H1 (cell line): ENCODE results near the gene ABI3. TPM values are rescaled to one million over a fixed set of nuclear protein-coding genes. Genes with fewer than 3 reads are reported as not detected.

Experiments
- CTCF ChIA-PET: fragments of 300-600 bp; sonication (Branson Sonifier 250); formaldehyde crosslinking; loops from one replicate; lab custom pipeline; 2021; ENCODE audit not compliant: partially characterized antibody; lab: Charles Lee
- POLR2A ChIA-PET: fragments of 300-600 bp; sonication (Branson Sonifier 250); formaldehyde crosslinking; loops from one replicate; lab custom pipeline; 2021; ENCODE audit warnings: inconsistent platforms; ENCODE audit not compliant: partially characterized antibody; lab: Charles Lee
- DNase-seq, 2 experiments: peaks; one replicate each; pipeline versions ENCODE4 v3.0.0 to v3.0.0-alpha.2; 2010 to 2022; ENCODE audit warnings: low spot score in 2 of 2, low read depth in 1 of 2, mixed read lengths in 1 of 2
- FAIRE-seq: peaks from 2 replicates; lab custom pipeline; 2011; peaks lifted over from hg19 to GRCh38; lab: Jason Lieb, UNC
- H2AFZ ChIP-seq: 2 replicates; pipeline ENCODE4 v1.8.1; 2012; ENCODE audit warnings: low read length, inconsistent platforms
- H2AK5ac ChIP-seq: 2 replicates; pipeline ENCODE4 v1.6.1; 2013; ENCODE audit warnings: low read depth, low read length
- H2BK120ac ChIP-seq: replicated peaks from 2 replicates; pipeline ENCODE3; 2013; ENCODE audit warnings: low read depth, low read length, inconsistent platforms
- H2BK12ac ChIP-seq: 2 replicates; pipeline ENCODE4 v1.6.1; 2013; ENCODE audit warnings: low read depth, low read length
- H2BK15ac ChIP-seq: 2 replicates; pipeline ENCODE4 v1.6.1; 2013; ENCODE audit warnings: low read length
- H2BK20ac ChIP-seq: 2 replicates; pipeline ENCODE4 v1.6.1; 2013; ENCODE audit warnings: low read length
- H2BK5ac ChIP-seq: 2 replicates; pipeline ENCODE4 v1.6.1; 2013; ENCODE audit warnings: low read depth, low read length
- H3K14ac ChIP-seq: 2 replicates; pipeline ENCODE4 v1.6.1; 2013; ENCODE audit warnings: inconsistent platforms; ENCODE audit not compliant: insufficient read length
- H3K18ac ChIP-seq: 2 replicates; pipeline ENCODE4 v1.6.1; 2013; ENCODE audit warnings: low read length; ENCODE audit errors: extremely low read depth
- H3K23ac ChIP-seq: 2 replicates; pipeline ENCODE4 v1.6.1; 2013; ENCODE audit warnings: inconsistent platforms; ENCODE audit not compliant: insufficient read length
- H3K23me2 ChIP-seq: 2 replicates; pipeline ENCODE4 v1.6.1; 2013; ENCODE audit warnings: low read depth, low read length
- H3K27ac ChIP-seq: 2 replicates; pipeline ENCODE4 v1.6.1; 2011; ENCODE audit warnings: low read depth, low read length, inconsistent platforms
- H3K27me3 ChIP-seq, 4 experiments: replicated peaks in 1 of 4; 1 replicate in 1 of 4; 2 replicates in 3 of 4; pipeline versions ENCODE4 v1.6.1 to v1.8.1; 2011 to 2013; ENCODE audit warnings: low read length in 3 of 4, mild to moderate bottlenecking in 3 of 4, inconsistent platforms in 2 of 4, mixed read lengths in 2 of 4, moderate library complexity in 1 of 4; ENCODE audit not compliant: control insufficient read depth in 3 of 4, insufficient read depth in 3 of 4; ENCODE audit errors: extremely low read depth in 1 of 4
- H3K36me3 ChIP-seq, 4 experiments: 2 replicates each; pipeline versions ENCODE4 v1.6.1 to v1.8.1; 2011 to 2013; ENCODE audit warnings: mild to moderate bottlenecking in 4 of 4, low read length in 3 of 4, moderate library complexity in 2 of 4, control low read depth in 1 of 4, inconsistent platforms in 1 of 4; ENCODE audit not compliant: insufficient read depth in 4 of 4, control insufficient read depth in 2 of 4
- H3K4ac ChIP-seq: replicated peaks from 2 replicates; pipeline ENCODE3; 2013; ENCODE audit warnings: low read length, low read depth, mixed read lengths, inconsistent platforms; ENCODE audit not compliant: insufficient read length
- H3K4me1 ChIP-seq, 4 experiments: replicated peaks in 1 of 4; 1 replicate in 1 of 4; 2 replicates in 3 of 4; pipeline versions ENCODE4 v1.6.1 to v1.8.1; 2011 to 2013; ENCODE audit warnings: low read length in 3 of 4, inconsistent platforms in 2 of 4, mixed read lengths in 1 of 4; ENCODE audit not compliant: insufficient read depth in 4 of 4, control insufficient read depth in 3 of 4
- H3K4me2 ChIP-seq, 2 experiments: 2 replicates each; pipeline versions ENCODE4 v1.6.1 to v1.8.1; 2011 to 2013; ENCODE audit warnings: low read depth in 2 of 2, low read length in 2 of 2, control low read depth in 1 of 2, inconsistent platforms in 1 of 2, mild to moderate bottlenecking in 1 of 2; ENCODE audit not compliant: insufficient read depth in 1 of 2
- H3K4me3 ChIP-seq, 4 experiments: fragments of 200-600, 300-600 bp in 1 of 4; sonication (generic), shearing (Covaris generic), sonication (Bioruptor Twin) in 1 of 4; 2 replicates each; pipeline versions ENCODE4 v1.5.1 to v1.8.1; 2011 to 2016; ENCODE audit warnings: low read length in 4 of 4, low read depth in 3 of 4, control low read depth in 2 of 4, inconsistent platforms in 2 of 4, mild to moderate bottlenecking in 2 of 4, mixed read lengths in 1 of 4, moderate library complexity in 1 of 4; ENCODE audit not compliant: insufficient read depth in 2 of 4; ENCODE audit errors: extremely low read depth in 1 of 4
- H3K56ac ChIP-seq: replicated peaks from 2 replicates; pipeline ENCODE3; 2013; ENCODE audit warnings: low read depth, mild to moderate bottlenecking, mixed read lengths, low read length, inconsistent platforms; ENCODE audit not compliant: insufficient read length
- H3K79me1 ChIP-seq: 2 replicates; pipeline ENCODE4 v1.6.1; 2013; ENCODE audit warnings: low read depth, low read length, control low read depth
- H3K79me2 ChIP-seq, 2 experiments: 2 replicates each; pipeline versions ENCODE4 v1.6.1 to v1.8.1; 2012 to 2013; ENCODE audit warnings: low read length in 2 of 2, mild to moderate bottlenecking in 2 of 2, inconsistent platforms in 1 of 2; ENCODE audit not compliant: insufficient read depth in 2 of 2, control insufficient read depth in 1 of 2
- H3K9ac ChIP-seq, 4 experiments: replicated peaks in 1 of 4; 1 replicate in 1 of 4; 2 replicates in 3 of 4; pipeline versions ENCODE4 v1.6.1 to v1.8.1; 2011 to 2013; ENCODE audit warnings: low read depth in 3 of 4, low read length in 3 of 4, control low read depth in 2 of 4, mild to moderate bottlenecking in 2 of 4, moderate library complexity in 2 of 4, inconsistent platforms in 1 of 4; ENCODE audit errors: extremely low read depth in 1 of 4
- H3K9me3 ChIP-seq, 2 experiments: 2 replicates each; pipeline versions ENCODE4 v1.6.1 to v1.8.1; 2012 to 2013; ENCODE audit warnings: mild to moderate bottlenecking in 2 of 2, moderate library complexity in 2 of 2, control low read depth in 1 of 2, inconsistent platforms in 1 of 2, low read depth in 1 of 2, low read length in 1 of 2, mixed read lengths in 1 of 2; ENCODE audit not compliant: insufficient read depth in 2 of 2
- H4K20me1 ChIP-seq, 2 experiments: replicated peaks in 1 of 2; 2 replicates each; pipeline versions ENCODE3 to v1.8.1; 2011 to 2013; ENCODE audit warnings: inconsistent platforms in 2 of 2, low read length in 2 of 2, mild to moderate bottlenecking in 1 of 2; ENCODE audit not compliant: insufficient read depth in 2 of 2, control insufficient read depth in 1 of 2
- H4K5ac ChIP-seq: 2 replicates; pipeline ENCODE4 v1.6.1; 2013; ENCODE audit warnings: low read length, low read depth, mixed read lengths, inconsistent platforms; ENCODE audit not compliant: insufficient read length
- H4K8ac ChIP-seq: 2 replicates; pipeline ENCODE4 v1.8.0; 2013; ENCODE audit warnings: mild to moderate bottlenecking, moderate library complexity, low read length, inconsistent platforms; ENCODE audit not compliant: insufficient read depth; ENCODE audit errors: extremely low read depth
- H4K91ac ChIP-seq: replicated peaks from 2 replicates; pipeline ENCODE3; 2013; ENCODE audit warnings: low read length, mixed read lengths, inconsistent platforms; ENCODE audit not compliant: insufficient read length
- BACH1 ChIP-seq: IDR thresholded peaks from 2 replicates; pipeline ENCODE4 v1.6.1; 2012; ENCODE audit warnings: low read length, improper control_type of control experiment
- BCL11A ChIP-seq, 2 experiments: IDR thresholded peaks; one replicate each; pipeline ENCODE4 v1.6.1; 2011; ENCODE audit warnings: low read depth in 2 of 2, low read length in 2 of 2, mild to moderate bottlenecking in 2 of 2
- EGR1 ChIP-seq: IDR thresholded peaks from 2 replicates; pipeline ENCODE4 v1.6.1; 2011; ENCODE audit warnings: low read depth, low read length, borderline replicate concordance
- PHF8 ChIP-seq: fragments of 200-600 bp; sonication (generic); conservative IDR thresholded peaks from 2 replicates; pipeline ENCODE4 v1.7.1; 2012; ENCODE audit warnings: low read depth, mild to moderate bottlenecking, inconsistent platforms, low read length, moderate library complexity
- POLR2AphosphoS5 ChIP-seq: IDR thresholded peaks from 2 replicates; pipeline ENCODE4 v1.6.1; 2011; ENCODE audit warnings: low read depth, low read length
- RAD21 ChIP-seq, 2 experiments: IDR thresholded peaks in 1 of 2; conservative IDR thresholded peaks in 1 of 2; 2 replicates each; pipeline ENCODE4 v1.6.1; 2011; ENCODE audit warnings: low read depth in 2 of 2, low read length in 2 of 2, improper control_type of control experiment in 1 of 2, inconsistent platforms in 1 of 2, mild to moderate bottlenecking in 1 of 2, moderate library complexity in 1 of 2
- RNF2 ChIP-seq: fragments of 200-900, 300-1000 bp; sonication (generic); IDR thresholded peaks from 2 replicates; pipeline ENCODE4 v1.7.1; 2016; ENCODE audit warnings: borderline replicate concordance, low read depth, mild to moderate bottlenecking, antibody characterized with exemption, low read length; ENCODE audit not compliant: poor library complexity, severe bottlenecking; ENCODE audit errors: missing control alignments
- SAP30 ChIP-seq: fragments of 300-600 bp; sonication (generic); IDR thresholded peaks from 2 replicates; pipeline ENCODE4 v1.7.1; 2012; ENCODE audit warnings: low read length, moderate library complexity, mild to moderate bottlenecking, inconsistent platforms; ENCODE audit not compliant: insufficient read depth, insufficient replicate concordance
- TEAD4 ChIP-seq: IDR thresholded peaks from 2 replicates; pipeline ENCODE4 v1.6.1; 2012; ENCODE audit warnings: low read depth, low read length, inconsistent platforms, mixed read lengths
- ZNF274 ChIP-seq: IDR thresholded peaks from 2 replicates; pipeline ENCODE4 v1.7.0; 2012; ENCODE audit warnings: low read length, borderline replicate concordance; ENCODE audit errors: extremely low read depth
- WGBS, 2 experiments: shearing (Covaris generic) in 1 of 2; methylation state at CpG; one replicate each; pipeline versions ENCODE4 v1.1.6 to v1.1.7; 2013 to 2015; ENCODE audit warnings: low lambda C conversion rate in 2 of 2, mixed read lengths in 2 of 2, inconsistent platforms in 1 of 2, low coverage in 1 of 2, missing lambda C conversion rate in 1 of 2; ENCODE audit not compliant: insufficient replicate concordance in 2 of 2, insufficient coverage in 1 of 2, insufficient read length in 1 of 2; ENCODE audit errors: extremely low coverage in 1 of 2, missing lambda C conversion rate in 1 of 2; 5-methylcytosine and 5-hydroxymethylcytosine counted together
- polyA plus RNA-seq, 7 experiments: library from polyadenylated mRNA; depleted of rRNA in 3 of 7; stranded (reverse) in 5 of 7; unstranded in 2 of 7; fragments of >200 nt in 5 of 7; fragments of 200-250 nt in 2 of 7; gene quantifications; 1 replicate in 5 of 7; 2 replicates in 1 of 7; 4 replicates in 1 of 7; pipeline versions ENCODE4 v1.2.1 to v1.2.3, GENCODE V29; 2011 to 2013; ENCODE audit warnings: missing spikeins in 2 of 7, mixed read lengths in 2 of 7
- total RNA-seq: library from RNA; stranded (reverse); fragmentation: NEBNext Ultra II Directional; extraction: Animal tissue kit (Norgen Biotek cat#: 25700); gene quantifications from 2 replicates; pipeline ENCODE4 v1.2.1, GENCODE V29; 2021
- TF ChIP-seq, protein P1 (sequence below): IDR thresholded peaks from 2 replicates; pipeline ENCODE4 v1.6.1; 2011; ENCODE audit warnings: low read depth, mild to moderate bottlenecking, low read length; ENCODE audit not compliant: insufficient read depth
- TF ChIP-seq, protein P2 (sequence below): IDR thresholded peaks from 2 replicates; pipeline ENCODE4 v1.6.1; 2012; ENCODE audit warnings: inconsistent platforms

The ABI3 gene
- total and polyA plus RNA-seq, 2 of the 8 experiments (the other 6 are each of a cell fraction or from before 2014, with no cell fraction given): 1.3 to 2.5 TPM

- Histone ChIP-seq H3K79me2 (no peaks in the 10 kb centered on the region), H3K36me3 (no peaks in the 10 kb centered on the region), H4K5ac (no peak overlapping the region), H2BK120ac (no peak overlapping the region), H3K4me2 (no peak overlapping the region), H3K9ac (no peak overlapping the region), H3K27me3 (peaks cover 0 to 2% (median 1%) of the 10 kb centered on the region in 4 experiments; a peak in 1 of 7 replicates), H2BK5ac (no peak overlapping the region), H3K18ac (no peak overlapping the region), H2AK5ac (no peak overlapping the region), H3K27ac (no peak overlapping the region), H2AFZ (no peak overlapping the region), H3K56ac (no peak overlapping the region), H3K4me1 (no peaks in the 10 kb centered on the region), H3K4me3 (no peak overlapping the region), H2BK15ac (no peak overlapping the region), H3K4ac (no peak overlapping the region), H3K79me1 (no peaks in the 10 kb centered on the region), H2BK12ac (no peak overlapping the region), H3K23me2 (no peaks in the 10 kb centered on the region), H4K20me1 (no peaks in the 10 kb centered on the region), H3K9me3 (peaks cover 0 to 1% of the 10 kb centered on the region in 2 experiments; a peak in 1 of 4 replicates), H2BK20ac (no peak overlapping the region), H4K91ac (no peak overlapping the region), H4K8ac (no peak overlapping the region), H3K14ac (no peak overlapping the region), H3K23ac (no peak overlapping the region)
- WGBS, 2 experiments: 100% methylated on average over 2 of the region's 2 CpGs; no CpG with 5 or more reads in 1 of the 2 experiments
- POLR2A ChIA-PET: no interaction called here
- FAIRE-seq (no peak), DNase-seq (no peak)
- CTCF ChIA-PET: interaction anchor here (0.7 kb wide), 1 partner anchor 127 kb away, joined by 3 read pairs; no protein-coding TSS in a partner anchor
- TF ChIP-seq, protein P1, sequence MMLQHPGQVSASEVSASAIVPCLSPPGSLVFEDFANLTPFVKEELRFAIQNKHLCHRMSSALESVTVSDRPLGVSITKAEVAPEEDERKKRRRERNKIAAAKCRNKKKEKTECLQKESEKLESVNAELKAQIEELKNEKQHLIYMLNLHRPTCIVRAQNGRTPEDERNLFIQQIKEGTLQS: no peak
- TF ChIP-seq PHF8 (no peak), SAP30 (no peak), RAD21 (IDR thresholded peaks at IDR 0.05 in 1 of 2, conservative IDR thresholded peaks at IDR 0.05 in 1 of 2; ENCODE audit: low read depth in 2 of 2, low read length in 2 of 2) (no peak), TEAD4 (no peak), POLR2AphosphoS5 (no peak), BACH1 (no peak), ZNF274 (no peak), BCL11A (IDR thresholded peaks at IDR 0.05; ENCODE audit: low read depth in 2 of 2, low read length in 2 of 2) (no peak), RNF2 (no peak), EGR1 (no peak)
- TF ChIP-seq, protein P2, sequence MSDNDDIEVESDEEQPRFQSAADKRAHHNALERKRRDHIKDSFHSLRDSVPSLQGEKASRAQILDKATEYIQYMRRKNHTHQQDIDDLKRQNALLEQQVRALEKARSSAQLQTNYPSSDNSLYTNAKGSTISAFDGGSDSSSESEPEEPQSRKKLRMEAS: no peak
Measured at GRCh38 chr17:49165143-49165542, 45.4 kb upstream of the ABI3 start.
